Stimulated activated CD8-positive, alpha-beta memory T cell treated with anti-CD3 and anti-CD28 coated beads, Interleukin-4, amount 100 ng/mL, for 24 hours (primary cell): ENCODE measurements around the gene FAM229A.

Source experiments
- DNase-seq: peaks from one replicate; pipeline ENCODE4 v3.0.0-alpha.2; 2020; ENCODE audit warnings: low read depth

FAM229A gene

GRCh38 chr1:32329931-32330466, 32.3 kb downstream of the FAM229A start:
- DNase-seq, result no peak

- no peak for DNase-seq
Measured at GRCh38 chr1:32327204-32327603, 35.1 kb downstream of the FAM229A start.

GRCh38 chr1:32321712-32322291, 40.5 kb downstream of the FAM229A start:
- DNase-seq, result no peak

GRCh38 chr1:32318127-32318869, 44.0 kb downstream of the FAM229A start:
- no peak for DNase-seq

GRCh38 chr1:32316903-32317277, 45.4 kb downstream of the FAM229A start:
- no peak for DNase-seq

- DNase-seq, result no peak
Measured at GRCh38 chr1:32311709-32312393, 50.4 kb downstream of the FAM229A start.
